SH-SY5Y (cell line): ENCODE measurements around the gene ACBD4.

Experiments used
- GATA2 ChIP-seq: IDR thresholded peaks from 2 replicates; pipeline ENCODE4 v1.6.1; 2011; ENCODE audit warnings: mild to moderate bottlenecking, low read depth, low read length
- GATA3 ChIP-seq: IDR thresholded peaks from 2 replicates; pipeline ENCODE4 v1.6.1; 2011; ENCODE audit warnings: low read depth, mild to moderate bottlenecking, low read length, moderate library complexity

GRCh38 chr17:45106582-45106981 is 28.9 kb upstream of the ACBD4 start:
- TF ChIP-seq GATA2 = no peak
- TF ChIP-seq GATA3 = no peak
